Measurements from ENCODE around the gene SERTAD1. TPM values are rescaled to one million over a fixed set of nuclear protein-coding genes. Genes with fewer than 3 reads are reported as not detected.

Gene SERTAD1
- total RNA-seq, 1 donor from 2014 or later: 22.9 TPM

DNA sequence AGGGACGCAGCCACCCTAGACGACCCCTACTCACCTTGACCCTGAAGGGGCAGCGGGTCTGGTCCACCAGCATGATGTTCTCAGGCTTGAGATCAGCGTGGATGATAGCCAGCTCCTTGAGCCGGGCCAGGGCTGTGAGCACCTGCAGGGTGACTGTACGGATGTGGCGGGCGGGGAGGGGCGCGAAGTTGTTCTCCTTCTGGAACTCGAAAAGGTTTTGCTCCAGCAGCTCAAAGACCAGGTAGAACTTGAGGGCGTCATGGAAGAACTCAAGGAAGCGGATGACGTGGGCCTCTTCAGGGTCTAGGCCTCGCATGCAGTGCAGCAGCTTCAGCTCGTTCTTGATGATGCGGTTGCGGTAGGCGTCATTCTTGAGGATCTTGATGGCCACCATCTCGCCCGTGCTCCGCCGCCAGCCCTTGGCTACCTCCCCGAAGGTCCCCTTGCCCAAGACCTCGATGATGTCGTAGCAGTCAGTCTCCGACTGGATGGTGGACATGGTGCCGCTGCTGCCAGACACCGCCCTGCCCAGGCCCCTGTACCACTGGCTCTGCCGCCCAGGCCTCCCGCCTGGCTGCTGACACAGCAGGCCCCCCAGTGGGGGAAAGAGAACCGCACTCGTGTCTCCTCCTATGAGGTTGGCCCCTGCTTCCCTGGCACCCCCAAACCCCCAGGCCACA is 36.2 kb downstream of the SERTAD1 start:
- Mint-ChIP-seq H3K27me3 (ENCODE audit: low read depth, unreplicated experiment) (peaks cover 21% of the 10 kb centered on the region), H3K9me3 (ENCODE audit: unreplicated experiment) (no peaks in the 10 kb centered on the region), H3K27ac (ENCODE audit: unreplicated experiment) (no peak overlapping the region), H3K36me3 (ENCODE audit: low read depth, unreplicated experiment) (peaks cover 4% of the 10 kb centered on the region), H3K4me1 (ENCODE audit: low read depth, unreplicated experiment) (no peaks in the 10 kb centered on the region), H3K4me3 (ENCODE audit: unreplicated experiment) (no peak overlapping the region)
- Histone ChIP-seq H3K27ac (ENCODE audit: low read depth, low read length) (no peak overlapping the region), H3K79me2 (ENCODE audit: insufficient read depth, low read length) (no peaks in the 10 kb centered on the region), H3K36me3 (ENCODE audit: insufficient read depth, low read length) (no peaks in the 10 kb centered on the region), H3K9ac (ENCODE audit: low read length) (no peak overlapping the region), H4K20me1 (ENCODE audit: insufficient read depth, low read length) (no peaks in the 10 kb centered on the region), H3K4me3 (ENCODE audit: insufficient read depth, low read depth, low read length) (no peak overlapping the region), H3K9me3 (ENCODE audit: insufficient read depth, low read depth, low read length) (no peaks in the 10 kb centered on the region), H2AFZ (ENCODE audit: low read depth, low read length) (no peak overlapping the region), H3K27me3 (ENCODE audit: insufficient read depth, low read length) (no peaks in the 10 kb centered on the region), H3K4me2 (ENCODE audit: low read length) (no peak overlapping the region), H3K4me1 (ENCODE audit: insufficient read depth, low read length) (no peaks in the 10 kb centered on the region)
- TF ChIP-seq EZH2 (IDR thresholded peaks at IDR 0.05; ENCODE audit: insufficient read depth, low read length): no peak
- TF ChIP-seq, protein P1, sequence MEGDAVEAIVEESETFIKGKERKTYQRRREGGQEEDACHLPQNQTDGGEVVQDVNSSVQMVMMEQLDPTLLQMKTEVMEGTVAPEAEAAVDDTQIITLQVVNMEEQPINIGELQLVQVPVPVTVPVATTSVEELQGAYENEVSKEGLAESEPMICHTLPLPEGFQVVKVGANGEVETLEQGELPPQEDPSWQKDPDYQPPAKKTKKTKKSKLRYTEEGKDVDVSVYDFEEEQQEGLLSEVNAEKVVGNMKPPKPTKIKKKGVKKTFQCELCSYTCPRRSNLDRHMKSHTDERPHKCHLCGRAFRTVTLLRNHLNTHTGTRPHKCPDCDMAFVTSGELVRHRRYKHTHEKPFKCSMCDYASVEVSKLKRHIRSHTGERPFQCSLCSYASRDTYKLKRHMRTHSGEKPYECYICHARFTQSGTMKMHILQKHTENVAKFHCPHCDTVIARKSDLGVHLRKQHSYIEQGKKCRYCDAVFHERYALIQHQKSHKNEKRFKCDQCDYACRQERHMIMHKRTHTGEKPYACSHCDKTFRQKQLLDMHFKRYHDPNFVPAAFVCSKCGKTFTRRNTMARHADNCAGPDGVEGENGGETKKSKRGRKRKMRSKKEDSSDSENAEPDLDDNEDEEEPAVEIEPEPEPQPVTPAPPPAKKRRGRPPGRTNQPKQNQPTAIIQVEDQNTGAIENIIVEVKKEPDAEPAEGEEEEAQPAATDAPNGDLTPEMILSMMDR (IDR thresholded peaks at IDR 0.05; ENCODE audit: insufficient read depth, low read depth, low read length): no peak
- no peak for DNase-seq (ENCODE audit: low read depth)
- FAIRE-seq: no peak

DNA sequence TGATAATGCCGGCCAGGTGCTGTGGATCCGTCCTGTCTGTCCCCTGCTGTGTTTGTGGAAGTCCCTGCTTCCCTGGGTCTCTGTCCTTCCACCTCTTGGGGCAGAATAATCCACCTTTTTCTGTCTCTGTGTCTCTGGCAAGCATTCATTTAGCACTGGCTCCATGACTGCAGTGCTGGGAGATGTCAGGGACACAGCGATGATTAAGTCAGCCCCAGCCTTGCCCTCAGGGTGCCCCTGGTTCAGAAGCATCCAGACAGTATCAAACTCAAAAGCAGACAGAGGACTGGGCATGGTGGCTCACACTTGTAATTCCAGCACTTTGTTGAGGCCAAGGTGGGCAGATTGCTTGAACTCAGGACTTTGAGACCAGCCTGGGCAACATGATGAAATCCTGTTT is 37.3 kb downstream of the SERTAD1 start:
- Histone ChIP-seq H4K20me1 (ENCODE audit: insufficient read depth, low read length) (no peaks in the 10 kb centered on the region), H3K4me2 (ENCODE audit: low read length) (no peak overlapping the region), H2AFZ (ENCODE audit: low read depth, low read length) (no peak overlapping the region), H3K27me3 (ENCODE audit: insufficient read depth, low read length) (no peaks in the 10 kb centered on the region), H3K9ac (ENCODE audit: low read length) (no peak overlapping the region), H3K27ac (ENCODE audit: low read depth, low read length) (no peak overlapping the region), H3K9me3 (ENCODE audit: insufficient read depth, low read depth, low read length) (no peaks in the 10 kb centered on the region), H3K4me1 (ENCODE audit: insufficient read depth, low read length) (no peaks in the 10 kb centered on the region), H3K4me3 (ENCODE audit: insufficient read depth, low read depth, low read length) (no peak overlapping the region), H3K79me2 (ENCODE audit: insufficient read depth, low read length) (no peaks in the 10 kb centered on the region), H3K36me3 (ENCODE audit: insufficient read depth, low read length) (no peaks in the 10 kb centered on the region)
- Mint-ChIP-seq H3K4me1 (ENCODE audit: low read depth, unreplicated experiment) (no peaks in the 10 kb centered on the region), H3K27me3 (ENCODE audit: low read depth, unreplicated experiment) (peaks cover 21% of the 10 kb centered on the region), H3K27ac (ENCODE audit: unreplicated experiment) (peak overlapping the region; percentile 26), H3K36me3 (ENCODE audit: low read depth, unreplicated experiment) (peaks cover 4% of the 10 kb centered on the region), H3K4me3 (ENCODE audit: unreplicated experiment) (no peak overlapping the region), H3K9me3 (ENCODE audit: unreplicated experiment) (no peaks in the 10 kb centered on the region)
- DNase-seq (ENCODE audit: low read depth) (no peak), FAIRE-seq (no peak)
- TF ChIP-seq, protein P1 (IDR thresholded peaks at IDR 0.05; ENCODE audit: insufficient read depth, low read depth, low read length): no peak
- no peak for TF ChIP-seq EZH2 (IDR thresholded peaks at IDR 0.05; ENCODE audit: insufficient read depth, low read length)

DNA sequence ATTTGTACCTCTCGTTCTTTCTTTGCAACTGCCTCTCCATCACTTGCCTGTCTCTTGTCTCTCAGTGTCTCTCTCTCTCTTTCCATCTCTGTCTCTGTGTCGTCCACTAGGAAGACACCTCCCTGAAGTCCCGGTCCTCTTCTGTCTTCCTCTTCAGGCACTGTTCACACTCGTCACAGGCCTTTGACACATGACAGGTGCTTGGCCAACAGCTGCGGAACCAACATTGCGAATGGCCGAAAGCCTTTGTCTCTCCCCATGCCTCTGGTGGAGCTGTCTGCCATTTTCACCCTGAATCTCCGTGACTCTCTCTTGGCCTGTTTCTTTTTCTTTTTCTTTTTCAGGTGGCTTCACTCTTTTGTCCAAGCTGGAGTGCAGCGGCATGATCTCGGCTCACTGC is 38.6 kb downstream of the SERTAD1 start:
- H3K9me3 Mint-ChIP-seq (ENCODE audit: unreplicated experiment): no peaks in the 10 kb centered on the region
- no peaks in the 10 kb centered on the region for H3K79me2 ChIP-seq (ENCODE audit: insufficient read depth, low read length)
- no peaks in the 10 kb centered on the region for H4K20me1 ChIP-seq (ENCODE audit: insufficient read depth, low read length)
- no peaks in the 10 kb centered on the region for H3K9me3 ChIP-seq (ENCODE audit: insufficient read depth, low read depth, low read length)
- DNase-seq (ENCODE audit: low read depth): no peak
- H3K27me3 ChIP-seq (ENCODE audit: insufficient read depth, low read length): no peaks in the 10 kb centered on the region
- no peak overlapping the region for H3K27ac ChIP-seq (ENCODE audit: low read depth, low read length)
- no peak for FAIRE-seq
- peaks cover 16% of the 10 kb centered on the region for H3K27me3 Mint-ChIP-seq (ENCODE audit: low read depth, unreplicated experiment)
- no peaks in the 10 kb centered on the region for H3K36me3 ChIP-seq (ENCODE audit: insufficient read depth, low read length)
- H3K4me3 ChIP-seq (ENCODE audit: insufficient read depth, low read depth, low read length): no peak overlapping the region
- no peak overlapping the region for H2AFZ ChIP-seq (ENCODE audit: low read depth, low read length)
- no peak overlapping the region for H3K4me3 Mint-ChIP-seq (ENCODE audit: unreplicated experiment)
- H3K27ac Mint-ChIP-seq (ENCODE audit: unreplicated experiment): no peak overlapping the region
- H3K36me3 Mint-ChIP-seq (ENCODE audit: low read depth, unreplicated experiment): peaks cover 4% of the 10 kb centered on the region
- H3K9ac ChIP-seq (ENCODE audit: low read length): no peak overlapping the region
- no peaks in the 10 kb centered on the region for H3K4me1 Mint-ChIP-seq (ENCODE audit: low read depth, unreplicated experiment)
- no peak for TF ChIP-seq EZH2 (IDR thresholded peaks at IDR 0.05; ENCODE audit: insufficient read depth, low read length)
- TF ChIP-seq, protein P1 (IDR thresholded peaks at IDR 0.05; ENCODE audit: insufficient read depth, low read depth, low read length): no peak
- H3K4me1 ChIP-seq (ENCODE audit: insufficient read depth, low read length): no peaks in the 10 kb centered on the region
- H3K4me2 ChIP-seq (ENCODE audit: low read length): no peak overlapping the region

Data from astrocyte (in vitro differentiated cells and primary cell).